HepG2 (cell line): ENCODE measurements around the gene COG1. TPM values are rescaled to one million over a fixed set of nuclear protein-coding genes. Genes with fewer than 3 reads are reported as not detected.

Source experiments
- ATAC-seq: fragments of 200-7000 bp; cut with Tn5 transposase; 3 replicates; pipeline ENCODE4 v1.9.1; 2020; ENCODE audit warnings: mild to moderate bottlenecking, moderate library complexity
- BruUV-seq: library from RNA; stranded (reverse); fragments of 400-500 nt; replicated peaks from 2 replicates; lab custom pipeline; 2021; lab: Mats Ljungman, UMichigan
- CTCF ChIA-PET: fragments of 300-600 bp; formaldehyde crosslinking; extraction: SDS; loops from one replicate; lab custom pipeline; 2021; ENCODE audit warnings: low total read pairs, inconsistent platforms, low intra/inter-chr PET ratio; lab: Yijun Ruan, JAX
- POLR2A ChIA-PET: fragments of 350-600 bp; sonication (Branson Sonifier 250); formaldehyde crosslinking; loops from one replicate; lab custom pipeline; 2020; ENCODE audit warnings: antibody characterized with exemption, inconsistent platforms; lab: Yijun Ruan, JAX
- DNase-seq: peaks from one replicate; pipeline ENCODE4 v3.0.0-alpha.2; 2015; ENCODE audit warnings: low spot score
- FAIRE-seq: peaks from 3 replicates; lab custom pipeline; 2011; peaks lifted over from hg19 to GRCh38; lab: Jason Lieb, UNC
- H2AFZ ChIP-seq: one replicate; pipeline ENCODE4 v1.6.1; 2011; ENCODE audit warnings: low read length, inconsistent platforms
- H3K27ac ChIP-seq: fragments of 300-600 bp; 3 replicates; pipeline ENCODE4 v1.8.0; 2011; ENCODE audit warnings: mixed run types, mild to moderate bottlenecking, mixed read lengths, low read length, inconsistent platforms; ENCODE audit not compliant: insufficient read depth; ENCODE audit errors: extremely low read length
- H3K27me3 ChIP-seq, 2 experiments: fragments of 200-600 bp in 1 of 2; 2 replicates in 1 of 2; 3 replicates in 1 of 2; pipeline versions ENCODE4 v1.6.0 to v1.8.0; 2011; ENCODE audit warnings: low read length in 2 of 2, mild to moderate bottlenecking in 2 of 2, moderate library complexity in 2 of 2, inconsistent platforms in 1 of 2; ENCODE audit not compliant: insufficient read depth in 2 of 2, control insufficient read depth in 1 of 2
- H3K36me3 ChIP-seq, 2 experiments: fragments of 200-600 bp in 1 of 2; replicated peaks in 1 of 2; 2 replicates in 1 of 2; 3 replicates in 1 of 2; pipeline versions ENCODE4 v1.5.1 to v1.8.0; 2011; ENCODE audit warnings: low read length in 2 of 2, inconsistent platforms in 1 of 2; ENCODE audit not compliant: insufficient read depth in 2 of 2, control insufficient read depth in 1 of 2
- H3K4me1 ChIP-seq: 2 replicates; pipeline ENCODE4 v1.5.1; 2012; ENCODE audit warnings: low read length, inconsistent platforms; ENCODE audit not compliant: insufficient read depth
- H3K4me2 ChIP-seq: 2 replicates; pipeline ENCODE4 v1.6.0; 2011; ENCODE audit warnings: low read depth, low read length, inconsistent platforms
- H3K4me3 ChIP-seq, 3 experiments: fragments of 200-600 bp in 1 of 3; sonication (generic), shearing (Covaris generic) in 1 of 3; replicated peaks in 1 of 3; 2 replicates each; pipeline ENCODE4 v1.5.1; 2011 to 2016; ENCODE audit warnings: low read length in 3 of 3, inconsistent platforms in 2 of 3, low read depth in 2 of 3, mild to moderate bottlenecking in 2 of 3, control low read depth in 1 of 3, mixed read lengths in 1 of 3; ENCODE audit not compliant: insufficient read depth in 1 of 3
- H3K79me2 ChIP-seq: one replicate; pipeline ENCODE4 v1.6.1; 2011; ENCODE audit warnings: low read length, inconsistent platforms; ENCODE audit not compliant: insufficient read depth
- H3K9ac ChIP-seq: 2 replicates; pipeline ENCODE4 v1.6.0; 2011; ENCODE audit warnings: mild to moderate bottlenecking, low read depth, low read length, inconsistent platforms; ENCODE audit not compliant: insufficient read depth
- H3K9me3 ChIP-seq: 2 replicates; pipeline ENCODE4 v1.5.1; 2012; ENCODE audit warnings: mild to moderate bottlenecking, low read length
- H4K20me1 ChIP-seq: 2 replicates; pipeline ENCODE4 v1.6.0; 2011; ENCODE audit warnings: inconsistent platforms, mild to moderate bottlenecking, low read length, moderate library complexity; ENCODE audit not compliant: insufficient read depth
- ELF3 ChIP-seq: IDR thresholded peaks from 2 replicates; pipeline ENCODE4 v1.6.1; 2016; ENCODE audit warnings: missing genetic modification reagents, missing compliant biosample characterization
- FOSL2 ChIP-seq: sonication (generic); formaldehyde crosslinking; IDR thresholded peaks from 2 replicates; pipeline ENCODE4 v1.4.0; 2020; ENCODE audit warnings: missing genetic modification reagents
- GATAD1 ChIP-seq: IDR thresholded peaks from 2 replicates; pipeline ENCODE4 v1.6.1; 2016; ENCODE audit warnings: missing genetic modification reagents, missing compliant biosample characterization
- MED1 ChIP-seq: sonication (generic); formaldehyde crosslinking; IDR thresholded peaks from 2 replicates; pipeline ENCODE4 v1.4.0; 2020; ENCODE audit warnings: missing genetic modification reagents
- NFYB ChIP-seq: sonication (generic); formaldehyde crosslinking; IDR thresholded peaks from 2 replicates; pipeline ENCODE4 v1.4.0; 2020; ENCODE audit warnings: missing genetic modification reagents
- NONO ChIP-seq, 2 experiments: fragments of 450-650 bp in 1 of 2; sonication (generic) in 1 of 2; formaldehyde crosslinking in 1 of 2; IDR thresholded peaks in 1 of 2; conservative IDR thresholded peaks in 1 of 2; 2 replicates each; pipeline versions ENCODE4 v1.6.1 to v1.8.0; 2017 to 2022; ENCODE audit warnings: mild to moderate bottlenecking in 1 of 2, missing genetic modification reagents in 1 of 2, moderate library complexity in 1 of 2
- RFXAP ChIP-seq: sonication (generic); formaldehyde crosslinking; IDR thresholded peaks from 2 replicates; pipeline ENCODE4 v1.4.0; 2020; ENCODE audit warnings: missing genetic modification reagents, borderline replicate concordance
- SMYD3 ChIP-seq: sonication (generic); formaldehyde crosslinking; IDR thresholded peaks from 2 replicates; pipeline ENCODE4 v1.8.1; 2023; ENCODE audit warnings: mild to moderate bottlenecking, missing genetic modification reagents
- SSRP1 ChIP-seq: IDR thresholded peaks from 2 replicates; pipeline ENCODE4 v1.6.1; 2016; ENCODE audit warnings: control low read depth
- XRCC5 ChIP-seq: fragments of 200-400 bp; formaldehyde crosslinking; optimal IDR thresholded peaks from 2 replicates; pipeline ENCODE3; 2017; ENCODE audit warnings: mild to moderate bottlenecking, low read length
- ZNF430 ChIP-seq: sonication (generic); formaldehyde crosslinking; IDR thresholded peaks from 2 replicates; pipeline ENCODE4 v1.9.0; 2021; ENCODE audit warnings: mild to moderate bottlenecking, missing genetic modification reagents
- ZNF644 ChIP-seq: IDR thresholded peaks from 2 replicates; pipeline ENCODE4 v1.6.1; 2016; ENCODE audit warnings: low read depth
- ZNF724P ChIP-seq: sonication (generic); formaldehyde crosslinking; IDR thresholded peaks from 2 replicates; pipeline ENCODE4 v1.8.0; 2022; ENCODE audit warnings: missing genetic modification reagents, borderline replicate concordance
- WGBS: methylation state at CpG from one replicate; pipeline ENCODE4 v1.1.6; 2017; ENCODE audit warnings: low lambda C conversion rate; 5-methylcytosine and 5-hydroxymethylcytosine counted together
- in situ Hi-C: cut with HindIII; loops from 2 replicates; pipeline ENCODE4 v1.10.0; 2017; ENCODE audit warnings: low pct_unique_long_range_greater_than_20kb; ENCODE audit not compliant: extremely low pct_ligation_motif_present
- intact Hi-C: fragments of 100-400 bp; cut with micrococcal nuclease; formaldehyde crosslinking; loops from one replicate; pipeline ENCODE4 v1.10.0; 2022; ENCODE audit not compliant: unreplicated experiment
- polyA plus RNA-seq, 8 experiments: library from polyadenylated mRNA; depleted of rRNA in 3 of 8; stranded (reverse) in 7 of 8; unstranded in 1 of 8; fragments of >200 nt; fragmentation: Illumina TruSeq in 4 of 8; extraction: Trizol in 4 of 8; gene quantifications; 2 replicates each; pipeline versions ENCODE4 v1.2.1 to v1.2.3, GENCODE V29; 2011 to 2016; ENCODE audit warnings: low read depth in 4 of 8, missing spikeins in 1 of 8, mixed read lengths in 1 of 8; ENCODE audit not compliant: insufficient read depth in 1 of 8
- total RNA-seq, 5 experiments: library from RNA; depleted of rRNA; stranded (reverse); fragments of >200 nt; fragmentation: Illumina TruSeq; extraction: Trizol; gene quantifications; 2 replicates each; pipeline ENCODE4 v1.2.3, GENCODE V29; 2016; ENCODE audit warnings: low read depth in 1 of 5
- TF ChIP-seq, protein P1 (sequence below): IDR thresholded peaks from 2 replicates; pipeline ENCODE4 v1.6.1; 2012; ENCODE audit warnings: low read depth, low read length, improper control_type of control experiment
- TF ChIP-seq, protein P2 (sequence below): sonication (generic); formaldehyde crosslinking; conservative IDR thresholded peaks from 2 replicates; pipeline ENCODE4 v1.8.0; 2022; ENCODE audit warnings: mild to moderate bottlenecking, moderate library complexity, missing genetic modification reagents
- TF ChIP-seq, protein P3 (sequence below): sonication (generic); formaldehyde crosslinking; IDR thresholded peaks from 2 replicates; pipeline ENCODE4 v1.8.0; 2022; ENCODE audit warnings: mild to moderate bottlenecking, missing genetic modification reagents, borderline replicate concordance

COG1 gene
- total and polyA plus RNA-seq, 2 of the 13 experiments (the other 11 are each of a cell fraction or from before 2014, with no cell fraction given), result 36.6 to 39.7 TPM

GRCh38 chr17:73203135-73203787, 10.4 kb downstream of the COG1 start:
- no peaks in the 10 kb centered on the region for H3K9me3 ChIP-seq
- TF ChIP-seq, protein P1, sequence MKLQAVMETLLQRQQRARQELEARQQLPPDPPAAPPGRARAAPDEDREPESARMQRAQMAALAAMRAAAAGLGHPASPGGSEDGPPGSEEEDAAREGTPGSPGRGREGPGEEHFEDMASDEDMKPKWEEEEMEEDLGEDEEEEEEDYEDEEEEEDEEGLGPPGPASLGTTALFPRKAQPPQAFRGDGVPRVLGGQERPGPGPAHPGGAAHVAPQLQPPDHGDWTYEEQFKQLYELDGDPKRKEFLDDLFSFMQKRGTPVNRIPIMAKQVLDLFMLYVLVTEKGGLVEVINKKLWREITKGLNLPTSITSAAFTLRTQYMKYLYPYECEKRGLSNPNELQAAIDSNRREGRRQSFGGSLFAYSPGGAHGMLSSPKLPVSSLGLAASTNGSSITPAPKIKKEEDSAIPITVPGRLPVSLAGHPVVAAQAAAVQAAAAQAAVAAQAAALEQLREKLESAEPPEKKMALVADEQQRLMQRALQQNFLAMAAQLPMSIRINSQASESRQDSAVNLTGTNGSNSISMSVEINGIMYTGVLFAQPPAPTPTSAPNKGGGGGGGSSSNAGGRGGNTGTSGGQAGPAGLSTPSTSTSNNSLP, result peak; percentile 72
- TF ChIP-seq GATAD1 (CRISPR knock-in tag) (0 out of 2 replicates have a peak, but pooled peaks have one; percentile 14), RFXAP (CRISPR knock-in tag) (no peak), MED1 (CRISPR knock-in tag) (peak; percentile 84), SMYD3 (CRISPR knock-in tag) (no peak), ELF3 (peak; percentile 85), SSRP1 (CRISPR knock-in tag) (peak; percentile 64), ZNF644 (CRISPR knock-in tag) (0 out of 2 replicates have a peak, but pooled peaks have one; percentile 40), FOSL2 (CRISPR knock-in tag) (peak; percentile 80), NONO (IDR thresholded peaks at IDR 0.05) (no peak), NONO (CRISPR knock-in tag; conservative IDR thresholded peaks at IDR 0.05) (no peak), XRCC5 (peak; percentile 18), ZNF430 (0 out of 2 replicates have a peak, but pooled peaks have one; percentile 38), NFYB (CRISPR knock-in tag) (peak; percentile 51), ZNF724P (CRISPR knock-in tag) (peak; percentile 80; the same call in 1 of the 2 replicates)
- TF ChIP-seq, protein P2, sequence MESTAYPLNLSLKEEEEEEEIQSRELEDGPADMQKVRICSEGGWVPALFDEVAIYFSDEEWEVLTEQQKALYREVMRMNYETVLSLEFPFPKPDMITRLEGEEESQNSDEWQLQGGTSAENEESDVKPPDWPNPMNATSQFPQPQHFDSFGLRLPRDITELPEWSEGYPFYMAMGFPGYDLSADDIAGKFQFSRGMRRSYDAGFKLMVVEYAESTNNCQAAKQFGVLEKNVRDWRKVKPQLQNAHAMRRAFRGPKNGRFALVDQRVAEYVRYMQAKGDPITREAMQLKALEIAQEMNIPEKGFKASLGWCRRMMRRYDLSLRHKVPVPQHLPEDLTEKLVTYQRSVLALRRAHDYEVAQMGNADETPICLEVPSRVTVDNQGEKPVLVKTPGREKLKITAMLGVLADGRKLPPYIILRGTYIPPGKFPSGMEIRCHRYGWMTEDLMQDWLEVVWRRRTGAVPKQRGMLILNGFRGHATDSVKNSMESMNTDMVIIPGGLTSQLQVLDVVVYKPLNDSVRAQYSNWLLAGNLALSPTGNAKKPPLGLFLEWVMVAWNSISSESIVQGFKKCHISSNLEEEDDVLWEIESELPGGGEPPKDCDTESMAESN (CRISPR knock-in tag), result 0 out of 2 replicates have a peak, but pooled peaks have one; percentile 41
- TF ChIP-seq, protein P3, sequence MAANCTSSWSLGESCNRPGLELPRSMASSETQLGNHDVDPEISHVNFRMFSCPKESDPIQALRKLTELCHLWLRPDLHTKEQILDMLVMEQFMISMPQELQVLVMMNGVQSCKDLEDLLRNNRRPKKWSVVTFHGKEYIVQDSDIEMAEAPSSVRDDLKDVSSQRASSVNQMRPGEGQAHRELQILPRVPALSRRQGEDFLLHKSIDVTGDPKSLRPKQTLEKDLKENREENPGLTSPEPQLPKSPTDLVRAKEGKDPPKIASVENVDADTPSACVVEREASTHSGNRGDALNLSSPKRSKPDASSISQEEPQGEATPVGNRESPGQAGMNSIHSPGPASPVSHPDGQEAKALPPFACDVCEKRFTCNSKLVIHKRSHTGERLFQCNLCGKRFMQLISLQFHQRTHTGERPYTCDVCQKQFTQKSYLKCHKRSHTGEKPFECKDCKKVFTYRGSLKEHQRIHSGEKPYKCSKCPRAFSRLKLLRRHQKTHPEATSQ (CRISPR knock-in tag), result no peak

More at GRCh38 chr17:73203135-73203787, 10.4 kb downstream of the COG1 start:
- peaks cover 26 to 66% of the 10 kb centered on the region in 2 experiments for H3K36me3 ChIP-seq
- intact Hi-C loops, result loop anchor here (5.0 kb wide), 3 partner anchors 109 to 611 kb away; partner anchors contain the start of gene CDC42EP4
- H3K9ac ChIP-seq, result peak overlapping the region; percentile 57
- H3K27me3 ChIP-seq, result no peaks in the 10 kb centered on the region
- FAIRE-seq (peak; percentile 90), ATAC-seq (peak; percentile 41), DNase-seq (peak; percentile 96)
- no peak overlapping the region for H2AFZ ChIP-seq
- peaks cover 3% of the 10 kb centered on the region; the same call in 1 of the 2 replicates for H4K20me1 ChIP-seq
- BruUV-seq, result no TSS peak
- ChIA-PET POLR2A (interaction anchor here (0.6 to 4.4 kb wide), 9 partner anchors 9 to 711 kb away, joined by 3 to 47 read pairs (median 4); partner anchors contain the start of gene CDC42EP4), CTCF (no interaction called here)
- peaks cover 70% of the 10 kb centered on the region for H3K4me1 ChIP-seq
- in situ Hi-C loops, result no loop called here
- H3K27ac ChIP-seq, result peak overlapping the region; percentile 83
- H3K4me3 ChIP-seq, result peak overlapping the region in 2 of 3 experiments; percentile 2 to 36; a peak in 1 of 6 replicates
- 14% methylated on average over 8 of the region's 8 CpGs for WGBS
- H3K79me2 ChIP-seq, result peaks cover 12% of the 10 kb centered on the region
- peak overlapping the region; percentile 67 for H3K4me2 ChIP-seq
